SK-N-SH treated with all-trans-retinoic acid at 6 μM for 48 hours (cell line): ENCODE results near the gene AARSD1.

Experiments used
- ATAC-seq: fragments of 200-7000 bp; cut with Tn5 transposase; 3 replicates; pipeline ENCODE4 v1.9.1; 2020; ENCODE audit warnings: mild to moderate bottlenecking, moderate library complexity
- ARNTL ChIP-seq: fragments of 450-650 bp; formaldehyde crosslinking; IDR thresholded peaks from 2 replicates; pipeline ENCODE4 v1.5.0; 2020; ENCODE audit warnings: low read depth, mild to moderate bottlenecking, moderate library complexity, borderline replicate concordance
- CREB5 ChIP-seq: fragments of 250-450 bp; sonication (Bioruptor Pico); IDR thresholded peaks from 2 replicates; pipeline ENCODE4 v1.5.1; 2020; ENCODE audit warnings: low read depth, mild to moderate bottlenecking, moderate library complexity
- CSDC2 ChIP-seq: fragments of 250-450 bp; sonication (Bioruptor Pico); IDR thresholded peaks from 2 replicates; pipeline ENCODE4 v1.5.0; 2020; ENCODE audit warnings: mild to moderate bottlenecking, moderate library complexity
- CSRNP3 ChIP-seq: fragments of 250-450 bp; sonication (Bioruptor Pico); IDR thresholded peaks from 2 replicates; pipeline ENCODE4 v1.5.1; 2021; ENCODE audit warnings: mild to moderate bottlenecking, moderate library complexity
- ESRRG ChIP-seq: fragments of 250-450 bp; sonication (Bioruptor Pico); IDR thresholded peaks from 2 replicates; pipeline ENCODE4 v1.6.1; 2021; ENCODE audit warnings: mild to moderate bottlenecking
- GLIS3 ChIP-seq: fragments of 250-450 bp; sonication (Bioruptor Pico); IDR thresholded peaks from 2 replicates; pipeline ENCODE4 v1.5.0; 2020; ENCODE audit warnings: mild to moderate bottlenecking, moderate library complexity
- ISL1 ChIP-seq: fragments of 250-450 bp; sonication (Bioruptor Pico); IDR thresholded peaks from 2 replicates; pipeline ENCODE4 v2.1.2; 2022; ENCODE audit warnings: mild to moderate bottlenecking, moderate library complexity
- OSR1 ChIP-seq: fragments of 250-450 bp; sonication (Bioruptor Pico); IDR thresholded peaks from 2 replicates; pipeline ENCODE4 v1.8.0; 2022; ENCODE audit warnings: moderate library complexity, mild to moderate bottlenecking, inconsistent platforms
- PATZ1 ChIP-seq: fragments of 250-450 bp; sonication (Bioruptor Pico); IDR thresholded peaks from 2 replicates; pipeline ENCODE4 v1.8.0; 2020; ENCODE audit warnings: mild to moderate bottlenecking, moderate library complexity, borderline replicate concordance
- POU6F1 ChIP-seq: fragments of 250-450 bp; sonication (Bioruptor Pico); IDR thresholded peaks from 2 replicates; pipeline ENCODE4 v1.8.0; 2021; ENCODE audit warnings: low read depth, mild to moderate bottlenecking, moderate library complexity, borderline replicate concordance
- PPARA ChIP-seq: fragments of 250-450 bp; sonication (Bioruptor Pico); IDR thresholded peaks from 2 replicates; pipeline ENCODE4 v1.5.0; 2020; ENCODE audit warnings: mild to moderate bottlenecking, borderline replicate concordance
- SNAI2 ChIP-seq: fragments of 250-450 bp; sonication (Bioruptor Pico); IDR thresholded peaks from 2 replicates; pipeline ENCODE4 v1.5.0; 2020; ENCODE audit warnings: mild to moderate bottlenecking, moderate library complexity
- TCF4 ChIP-seq: fragments of 250-450 bp; sonication (Bioruptor Pico); IDR thresholded peaks from 2 replicates; pipeline ENCODE4 v1.8.0; 2021; ENCODE audit warnings: mild to moderate bottlenecking, moderate library complexity, borderline replicate concordance
- TOX ChIP-seq: fragments of 250-450 bp; sonication (Bioruptor Pico); IDR thresholded peaks from 2 replicates; pipeline ENCODE4 v1.8.0; 2021; ENCODE audit warnings: mild to moderate bottlenecking, moderate library complexity, borderline replicate concordance
- TSHZ2 ChIP-seq: fragments of 250-450 bp; sonication (Bioruptor Pico); IDR thresholded peaks from 2 replicates; pipeline ENCODE4 v1.5.0; 2020; ENCODE audit warnings: mild to moderate bottlenecking, moderate library complexity
- ZC3H10 ChIP-seq: fragments of 250-450 bp; sonication (Bioruptor Pico); IDR thresholded peaks from 2 replicates; pipeline ENCODE4 v1.5.1; 2021; ENCODE audit warnings: mild to moderate bottlenecking, moderate library complexity
- ZFP3 ChIP-seq: fragments of 250-450 bp; sonication (Bioruptor Pico); IDR thresholded peaks from 2 replicates; pipeline ENCODE4 v1.5.0; 2020; ENCODE audit warnings: mild to moderate bottlenecking, moderate library complexity
- ZFP30 ChIP-seq: fragments of 450-650 bp; formaldehyde crosslinking; IDR thresholded peaks from 2 replicates; pipeline ENCODE4 v1.5.0; 2022; ENCODE audit warnings: mild to moderate bottlenecking, moderate library complexity
- ZNF565 ChIP-seq: fragments of 450-650 bp; formaldehyde crosslinking; conservative IDR thresholded peaks from 2 replicates; pipeline ENCODE4 v1.5.0; 2020; ENCODE audit warnings: low read depth, mild to moderate bottlenecking, moderate library complexity
- ZNF70 ChIP-seq: fragments of 450-650 bp; formaldehyde crosslinking; IDR thresholded peaks from 2 replicates; pipeline ENCODE4 v1.5.0; 2020; ENCODE audit warnings: mild to moderate bottlenecking, moderate library complexity
- ZNF8 ChIP-seq: fragments of 450-650 bp; formaldehyde crosslinking; IDR thresholded peaks from 2 replicates; pipeline ENCODE4 v1.5.0; 2020; ENCODE audit warnings: mild to moderate bottlenecking, moderate library complexity

AARSD1 gene

GRCh38 chr17:42950044-42950783 is 14.0 kb downstream of the AARSD1 start:
- ATAC-seq: no peak
- TF ChIP-seq POU6F1 (CRISPR knock-in tag) (no peak), ZC3H10 (CRISPR knock-in tag) (no peak), TCF4 (no peak), CSDC2 (CRISPR knock-in tag) (no peak), ESRRG (CRISPR knock-in tag) (no peak), ZNF70 (CRISPR knock-in tag) (no peak), CSRNP3 (CRISPR knock-in tag) (no peak), PATZ1 (CRISPR knock-in tag) (no peak), ZNF565 (no peak), ZFP30 (CRISPR knock-in tag) (no peak), OSR1 (CRISPR knock-in tag) (no peak)
- TF ChIP-seq, all 23 proteins: peak for 0

- no peak for ATAC-seq
- TF ChIP-seq ZFP3 (CRISPR knock-in tag) (no peak), ESRRG (CRISPR knock-in tag) (no peak), ISL1 (CRISPR knock-in tag) (no peak), ZC3H10 (CRISPR knock-in tag) (no peak), ZFP30 (CRISPR knock-in tag) (no peak), SNAI2 (no peak), CREB5 (CRISPR knock-in tag) (no peak), TSHZ2 (CRISPR knock-in tag) (no peak), TCF4 (no peak), ZNF8 (CRISPR knock-in tag) (no peak), TOX (CRISPR knock-in tag) (no peak), PATZ1 (CRISPR knock-in tag) (no peak), ARNTL (CRISPR knock-in tag) (no peak), ZNF565 (no peak), CSDC2 (CRISPR knock-in tag) (no peak), GLIS3 (CRISPR knock-in tag) (no peak), ZNF70 (CRISPR knock-in tag) (no peak), CSRNP3 (CRISPR knock-in tag) (no peak), POU6F1 (CRISPR knock-in tag) (no peak), PPARA (CRISPR knock-in tag) (no peak)
Measured at GRCh38 chr17:42946812-42947211, 17.4 kb downstream of the AARSD1 start.
